Activated CD8-positive, alpha-beta T cell treated with anti-CD3 and anti-CD28 coated beads, Interleukin-2, amount 10 ng/mL, durations not matched to agents 7 days and 5 days (primary cell): Measurements from ENCODE around the gene CABLES2. TPM values are rescaled to one million over a fixed set of nuclear protein-coding genes. Genes with fewer than 3 reads are reported as not detected.

ENCODE experiments used
- ATAC-seq: fragments of 150-1000 bp; cut with Tn5 transposase; one replicate; pipeline ENCODE4 v1.10.0; 2021; ENCODE audit warnings: moderate library complexity
- CTCF ChIA-PET: fragments of 350-600 bp; sonication (Branson Sonifier 250); formaldehyde crosslinking; loops from one replicate; lab custom pipeline; 2021; ENCODE audit warnings: antibody characterized with exemption; lab: Charles Lee
- POLR2A ChIA-PET: fragments of 350-600 bp; sonication (Branson Sonifier 250); formaldehyde crosslinking; loops from one replicate; lab custom pipeline; 2021; ENCODE audit warnings: antibody characterized with exemption; lab: Charles Lee
- DNase-seq: peaks from one replicate; pipeline ENCODE4 v3.0.0-alpha.2; 2020
- H3K27ac Mint-ChIP-seq: one replicate; pipeline ENCODE4 v1.8.0; 2021; ENCODE audit warnings: mild to moderate bottlenecking, mixed read lengths
- H3K27me3 Mint-ChIP-seq: one replicate; pipeline ENCODE4 v1.8.0; 2021; ENCODE audit warnings: low read depth, mixed read lengths
- H3K36me3 Mint-ChIP-seq: one replicate; pipeline ENCODE4 v1.8.0; 2021; ENCODE audit warnings: low read depth, mixed read lengths
- H3K4me1 Mint-ChIP-seq: one replicate; pipeline ENCODE4 v1.8.0; 2021; ENCODE audit warnings: low read depth, mixed read lengths
- H3K4me3 Mint-ChIP-seq: one replicate; pipeline ENCODE4 v1.8.0; 2021; ENCODE audit warnings: mild to moderate bottlenecking, mixed read lengths
- H3K9me3 Mint-ChIP-seq: one replicate; pipeline ENCODE4 v1.8.0; 2022; ENCODE audit warnings: mixed read lengths; ENCODE audit not compliant: insufficient read depth
- total RNA-seq, 2 experiments: library from RNA; stranded (reverse); gene quantifications; one replicate each; pipeline ENCODE4 v1.2.3, GENCODE V29; 2021

Gene CABLES2
- total RNA-seq, 2 experiments from 2014 or later = 17.0 to 17.5 TPM

- Mint-ChIP-seq H3K4me1 (no peaks in the 10 kb centered on the region), H3K4me3 (no peak overlapping the region), H3K36me3 (peaks cover 2% of the 10 kb centered on the region), H3K27me3 (no peaks in the 10 kb centered on the region), H3K9me3 (no peaks in the 10 kb centered on the region), H3K27ac (no peak overlapping the region)
- POLR2A ChIA-PET = no interaction called here
- no peak for DNase-seq
- no peak for ATAC-seq
- CTCF ChIA-PET = no interaction called here
These were observed 57.5 kb downstream of the CABLES2 start for GRCh38 chr20:62349556-62350097.

GRCh38 chr20:62348604-62349003, 58.5 kb downstream of the CABLES2 start:
- Mint-ChIP-seq H3K27ac (no peak overlapping the region), H3K36me3 (peaks cover 2% of the 10 kb centered on the region), H3K9me3 (no peaks in the 10 kb centered on the region), H3K4me3 (no peak overlapping the region), H3K27me3 (no peaks in the 10 kb centered on the region), H3K4me1 (no peaks in the 10 kb centered on the region)
- DNase-seq = no peak
- ATAC-seq = no peak
- POLR2A ChIA-PET = no interaction called here
- CTCF ChIA-PET = no interaction called here

- no peak overlapping the region for H3K27ac Mint-ChIP-seq
- peaks cover 3% of the 10 kb centered on the region for H3K27me3 Mint-ChIP-seq
- no peak overlapping the region for H3K4me3 Mint-ChIP-seq
- no peak for DNase-seq
- no peak for ATAC-seq
- H3K4me1 Mint-ChIP-seq = no peaks in the 10 kb centered on the region
- CTCF ChIA-PET = no interaction called here
- POLR2A ChIA-PET = interaction anchor here (0.5 kb wide), 1 partner anchor 43 kb away, joined by 3 read pairs; no protein-coding TSS in a partner anchor
- no peaks in the 10 kb centered on the region for H3K9me3 Mint-ChIP-seq
- H3K36me3 Mint-ChIP-seq = peaks cover 2% of the 10 kb centered on the region
These were observed 59.6 kb downstream of the CABLES2 start for GRCh38 chr20:62347445-62347844.

GRCh38 chr20:62347151-62347404, 60.0 kb downstream of the CABLES2 start:
- no peak overlapping the region for H3K27ac Mint-ChIP-seq
- no peaks in the 10 kb centered on the region for H3K4me1 Mint-ChIP-seq
- ATAC-seq = no peak
- H3K27me3 Mint-ChIP-seq = peaks cover 3% of the 10 kb centered on the region
- H3K4me3 Mint-ChIP-seq = no peak overlapping the region
- ChIA-PET POLR2A (no interaction called here), CTCF (no interaction called here)
- no peak for DNase-seq
- H3K36me3 Mint-ChIP-seq = peaks cover 2% of the 10 kb centered on the region
- H3K9me3 Mint-ChIP-seq = no peaks in the 10 kb centered on the region

GRCh38 chr20:62346398-62347150, 60.5 kb downstream of the CABLES2 start:
- ChIA-PET POLR2A (no interaction called here), CTCF (no interaction called here)
- H3K27ac Mint-ChIP-seq = no peak overlapping the region
- peaks cover 2% of the 10 kb centered on the region for H3K36me3 Mint-ChIP-seq
- H3K9me3 Mint-ChIP-seq = no peaks in the 10 kb centered on the region
- H3K4me3 Mint-ChIP-seq = no peak overlapping the region
- DNase-seq = no peak
- no peaks in the 10 kb centered on the region for H3K4me1 Mint-ChIP-seq
- no peak for ATAC-seq
- peaks cover 3% of the 10 kb centered on the region for H3K27me3 Mint-ChIP-seq

GRCh38 chr20:62345681-62346370, 61.3 kb downstream of the CABLES2 start:
- CTCF ChIA-PET = no interaction called here
- H3K4me3 Mint-ChIP-seq = no peak overlapping the region
- H3K4me1 Mint-ChIP-seq = no peaks in the 10 kb centered on the region
- peaks cover 3% of the 10 kb centered on the region for H3K27me3 Mint-ChIP-seq
- ATAC-seq (no peak), DNase-seq (no peak)
- no peak overlapping the region for H3K27ac Mint-ChIP-seq
- POLR2A ChIA-PET = no interaction called here
- peaks cover 2% of the 10 kb centered on the region for H3K36me3 Mint-ChIP-seq
- H3K9me3 Mint-ChIP-seq = no peaks in the 10 kb centered on the region

GRCh38 chr20:62344782-62345181, 62.3 kb downstream of the CABLES2 start:
- Mint-ChIP-seq H3K4me1 (no peaks in the 10 kb centered on the region), H3K27ac (no peak overlapping the region), H3K36me3 (peaks cover 2% of the 10 kb centered on the region), H3K4me3 (no peak overlapping the region), H3K27me3 (peaks cover 3% of the 10 kb centered on the region), H3K9me3 (no peaks in the 10 kb centered on the region)
- POLR2A ChIA-PET = no interaction called here
- DNase-seq (no peak), ATAC-seq (no peak)
- CTCF ChIA-PET = no interaction called here

- CTCF ChIA-PET = no interaction called here
- ATAC-seq = no peak
- Mint-ChIP-seq H3K27ac (no peak overlapping the region), H3K27me3 (peaks cover 3% of the 10 kb centered on the region), H3K4me3 (no peak overlapping the region), H3K9me3 (no peaks in the 10 kb centered on the region), H3K4me1 (no peaks in the 10 kb centered on the region), H3K36me3 (no peaks in the 10 kb centered on the region)
- POLR2A ChIA-PET = no interaction called here
- DNase-seq = no peak
These were observed 63.0 kb downstream of the CABLES2 start for GRCh38 chr20:62344092-62344491.

GRCh38 chr20:62342910-62343309, 64.2 kb downstream of the CABLES2 start:
- Mint-ChIP-seq H3K4me3 (no peak overlapping the region), H3K36me3 (no peaks in the 10 kb centered on the region), H3K27me3 (peaks cover 3% of the 10 kb centered on the region), H3K27ac (no peak overlapping the region), H3K4me1 (no peaks in the 10 kb centered on the region), H3K9me3 (no peaks in the 10 kb centered on the region)
- POLR2A ChIA-PET = no interaction called here
- CTCF ChIA-PET = no interaction called here
- ATAC-seq = no peak
- no peak for DNase-seq

GRCh38 chr20:62339647-62340062, 67.4 kb downstream of the CABLES2 start:
- Mint-ChIP-seq H3K27me3 (peaks cover 6% of the 10 kb centered on the region), H3K4me3 (no peak overlapping the region), H3K4me1 (no peaks in the 10 kb centered on the region), H3K36me3 (no peaks in the 10 kb centered on the region), H3K27ac (no peak overlapping the region), H3K9me3 (no peaks in the 10 kb centered on the region)
- ATAC-seq = no peak
- ChIA-PET CTCF (no interaction called here), POLR2A (interaction anchor here (1.0 kb wide), 1 partner anchor 9 kb away, joined by 3 read pairs; no protein-coding TSS in a partner anchor)
- no peak for DNase-seq
